WI38 (cell line): ENCODE results near the gene ARID1B.

Source experiments
- H3K4me3 ChIP-seq: 2 replicates; pipeline ENCODE4 v1.5.1; 2011; ENCODE audit warnings: low read depth, mild to moderate bottlenecking, control low read depth, low read length
- TF ChIP-seq, protein P1 (sequence below): IDR thresholded peaks from 2 replicates; pipeline ENCODE4 v1.5.1; 2012; ENCODE audit warnings: low read depth, mild to moderate bottlenecking, control low read depth, low read length

The ARID1B gene

DNA sequence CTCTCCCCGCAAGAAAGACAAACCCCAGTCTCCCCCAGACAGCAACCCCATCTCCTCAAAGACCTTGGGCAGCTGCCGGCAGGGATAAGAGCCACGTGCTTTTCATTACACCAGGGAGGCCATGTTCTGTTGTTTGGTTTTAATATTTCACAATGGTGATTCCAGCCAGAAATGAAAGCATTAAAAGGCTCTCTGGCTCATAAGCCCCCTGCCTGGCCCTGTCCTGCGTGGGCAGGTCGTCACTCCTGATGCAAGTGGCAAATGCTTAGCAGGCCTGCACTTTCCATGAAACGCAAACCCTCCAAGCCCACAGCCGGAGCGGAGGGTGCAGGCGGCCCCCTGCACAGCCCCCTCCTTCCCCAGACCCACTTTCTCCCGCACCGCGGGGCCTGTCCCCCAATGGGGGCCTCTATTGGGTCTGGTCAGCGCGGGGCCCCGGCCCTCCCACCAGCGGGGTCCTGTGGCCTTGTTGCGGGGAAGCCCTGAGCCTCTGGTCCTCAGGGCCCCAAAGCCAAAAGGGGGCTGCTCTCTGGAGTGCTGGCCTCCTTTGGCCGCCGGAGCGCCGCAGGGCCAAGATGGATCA, 469.0 kb downstream of the ARID1B start:
- TF ChIP-seq, protein P1, sequence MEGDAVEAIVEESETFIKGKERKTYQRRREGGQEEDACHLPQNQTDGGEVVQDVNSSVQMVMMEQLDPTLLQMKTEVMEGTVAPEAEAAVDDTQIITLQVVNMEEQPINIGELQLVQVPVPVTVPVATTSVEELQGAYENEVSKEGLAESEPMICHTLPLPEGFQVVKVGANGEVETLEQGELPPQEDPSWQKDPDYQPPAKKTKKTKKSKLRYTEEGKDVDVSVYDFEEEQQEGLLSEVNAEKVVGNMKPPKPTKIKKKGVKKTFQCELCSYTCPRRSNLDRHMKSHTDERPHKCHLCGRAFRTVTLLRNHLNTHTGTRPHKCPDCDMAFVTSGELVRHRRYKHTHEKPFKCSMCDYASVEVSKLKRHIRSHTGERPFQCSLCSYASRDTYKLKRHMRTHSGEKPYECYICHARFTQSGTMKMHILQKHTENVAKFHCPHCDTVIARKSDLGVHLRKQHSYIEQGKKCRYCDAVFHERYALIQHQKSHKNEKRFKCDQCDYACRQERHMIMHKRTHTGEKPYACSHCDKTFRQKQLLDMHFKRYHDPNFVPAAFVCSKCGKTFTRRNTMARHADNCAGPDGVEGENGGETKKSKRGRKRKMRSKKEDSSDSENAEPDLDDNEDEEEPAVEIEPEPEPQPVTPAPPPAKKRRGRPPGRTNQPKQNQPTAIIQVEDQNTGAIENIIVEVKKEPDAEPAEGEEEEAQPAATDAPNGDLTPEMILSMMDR: no peak
- H3K4me3 ChIP-seq: no peak overlapping the region

DNA sequence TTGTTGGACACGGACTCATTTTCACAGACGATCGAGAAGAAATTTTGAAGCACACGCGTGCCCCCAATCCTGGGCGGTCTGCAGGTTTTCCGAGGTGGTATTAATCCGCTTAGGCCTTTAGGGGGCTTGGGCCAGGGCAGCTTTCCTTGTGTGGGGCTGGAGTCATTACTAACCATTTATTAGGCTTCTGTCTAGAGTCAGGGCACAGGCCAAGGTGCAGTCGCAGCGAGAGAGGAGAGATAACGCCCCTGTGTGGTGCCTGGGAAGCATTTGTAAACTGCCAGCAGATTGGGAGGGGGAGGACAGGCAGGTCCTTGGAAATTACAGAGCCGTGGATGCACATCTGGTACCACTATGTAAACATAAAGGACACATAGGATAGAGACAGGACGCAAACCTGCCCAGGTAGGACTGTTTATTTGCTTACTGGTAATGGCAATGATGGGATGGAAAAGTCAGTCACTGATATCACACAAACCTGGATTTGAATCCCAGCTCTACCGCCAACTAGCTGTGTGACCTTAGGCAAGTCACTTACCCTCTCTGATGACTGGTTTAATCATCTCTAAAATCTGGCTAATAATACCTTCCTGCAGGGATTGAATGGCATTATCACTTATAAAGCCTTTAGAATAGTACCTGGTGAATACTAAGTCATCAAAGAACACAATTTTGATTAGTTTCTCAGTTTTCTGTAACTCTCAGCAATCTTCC, 469.8 kb downstream of the ARID1B start:
- TF ChIP-seq, protein P1: no peak
- no peak overlapping the region for H3K4me3 ChIP-seq

DNA sequence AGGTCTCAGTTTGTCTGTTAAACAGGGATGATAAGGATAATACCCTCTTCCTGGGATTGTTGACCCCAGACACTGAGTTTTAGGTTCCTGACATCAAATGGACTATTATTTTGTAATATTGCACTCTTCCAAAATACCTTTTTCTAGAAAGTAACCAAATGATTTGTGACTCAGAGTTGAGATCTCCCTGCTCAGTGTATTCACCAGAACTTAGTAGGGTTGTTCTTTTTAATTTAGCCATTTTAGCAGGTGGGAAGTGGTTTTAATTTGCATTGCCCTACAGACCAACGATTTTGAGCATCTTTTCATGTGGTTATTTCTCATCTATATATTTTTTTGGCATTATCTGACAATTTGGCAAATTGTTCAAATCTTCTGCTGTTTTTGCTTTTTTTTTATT, 471.1 kb downstream of the ARID1B start:
- TF ChIP-seq, protein P1: no peak
- H3K4me3 ChIP-seq: no peak overlapping the region

DNA sequence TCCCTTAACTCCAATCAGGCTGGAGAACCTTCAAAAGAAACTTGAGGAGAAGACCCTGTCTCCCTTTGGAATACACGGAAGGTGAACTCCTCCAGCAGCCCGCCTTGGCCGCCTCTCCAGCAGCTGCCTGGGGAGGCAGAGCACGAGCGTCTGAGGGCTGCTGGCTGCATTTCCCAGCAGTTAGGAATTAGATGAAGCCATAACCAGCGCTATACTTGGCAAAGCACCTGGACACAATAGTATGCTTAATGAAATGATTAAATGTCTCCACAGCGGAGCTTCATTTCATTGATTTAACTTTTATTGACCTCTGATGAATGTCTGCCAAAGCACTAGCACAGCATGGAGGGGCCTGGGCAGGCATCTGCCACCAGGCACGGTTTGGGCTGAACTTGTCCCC, 472.6 kb downstream of the ARID1B start:
- TF ChIP-seq, protein P1: no peak
- H3K4me3 ChIP-seq: no peak overlapping the region

DNA sequence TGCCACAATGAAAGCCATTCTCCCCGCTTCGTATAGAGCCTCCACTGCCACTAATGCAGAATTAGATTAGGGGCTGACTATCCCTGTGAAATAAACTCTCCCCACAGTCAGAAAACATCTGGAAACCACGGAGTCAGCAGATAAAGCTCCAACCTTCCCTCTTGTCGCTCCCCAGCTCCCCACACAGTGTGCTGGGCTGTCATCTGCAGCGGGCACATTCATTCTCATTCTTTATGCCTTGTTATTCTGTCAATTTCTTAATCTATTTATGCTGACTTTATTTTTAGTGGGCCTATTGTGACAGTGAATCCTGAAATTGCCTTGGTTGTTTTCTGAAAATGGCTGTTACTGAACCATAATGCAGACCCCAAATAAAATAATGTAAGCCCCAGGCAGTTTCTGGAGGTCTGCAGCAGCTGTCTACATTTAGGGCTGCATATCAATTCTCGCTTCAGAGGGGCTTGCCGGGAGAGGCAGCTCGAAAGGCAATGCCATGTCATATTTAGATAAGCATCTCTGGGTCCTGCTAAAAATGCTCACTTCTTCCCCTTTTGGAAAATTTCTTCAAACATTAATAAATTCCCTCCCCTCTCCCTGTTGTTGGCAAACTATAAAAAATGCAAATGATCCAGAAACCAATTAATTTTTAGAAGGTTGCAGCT, 474.5 kb downstream of the ARID1B start:
- TF ChIP-seq, protein P1: no peak
- no peak overlapping the region for H3K4me3 ChIP-seq

DNA sequence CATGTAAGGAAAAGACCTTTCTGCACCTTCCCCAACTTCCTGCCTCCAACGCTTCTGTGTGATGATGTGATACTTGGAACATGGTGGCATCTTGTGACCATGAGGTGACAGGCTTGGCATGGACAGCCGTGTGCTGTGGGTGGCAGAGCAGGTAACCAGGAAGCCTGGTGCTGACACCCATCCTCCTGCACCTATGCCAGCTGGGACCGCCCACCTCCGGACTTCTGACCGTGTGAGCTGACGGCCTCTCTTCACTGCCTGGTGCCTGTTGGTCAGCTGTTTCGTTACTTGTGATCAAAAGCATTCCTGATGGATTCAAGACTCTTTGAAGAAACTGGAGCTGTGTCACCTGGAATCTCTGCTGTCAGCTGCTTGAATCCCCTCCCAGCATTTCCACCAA, 475.8 kb downstream of the ARID1B start:
- TF ChIP-seq, protein P1: no peak
- H3K4me3 ChIP-seq: no peak overlapping the region

DNA sequence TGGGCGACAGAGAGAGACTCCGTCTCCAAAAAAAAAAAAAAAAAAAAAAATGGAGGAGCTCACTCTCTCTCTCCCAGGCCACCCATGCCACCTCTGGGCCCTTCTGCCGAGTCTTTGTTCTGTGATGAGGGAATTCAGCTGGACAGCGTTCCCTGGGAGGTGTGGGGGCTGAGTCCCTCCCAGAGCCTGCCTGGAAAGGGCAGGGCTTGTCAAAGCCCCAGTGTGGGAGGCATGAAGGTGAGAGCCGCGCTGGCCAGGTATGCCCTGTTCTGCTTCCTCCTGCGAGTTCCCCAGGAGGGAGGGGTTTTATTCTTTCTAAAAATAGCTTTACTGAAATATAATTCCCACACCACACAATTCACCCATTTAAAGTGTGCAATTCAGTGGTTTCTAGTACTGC, 476.5 kb downstream of the ARID1B start:
- TF ChIP-seq, protein P1: no peak
- no peak overlapping the region for H3K4me3 ChIP-seq
